Mesodermal cell (in vitro differentiated cells): ENCODE results near the gene ATP4A. TPM values are rescaled to one million over a fixed set of nuclear protein-coding genes. Genes with fewer than 3 reads are reported as not detected.
A peak's percentile ranks its signal among the peaks of the same experiment; 100 is the strongest.
"Not testable (repeated sequence)": the region's sequence is repeated elsewhere in the genome, so short reads cannot be mapped to it uniquely, and the experiment has no call there.

Experiments used
- H3K27ac ChIP-seq: 2 replicates; pipeline ENCODE4 v1.7.0; 2013; ENCODE audit warnings: mild to moderate bottlenecking, low read depth, low read length, moderate library complexity; ENCODE audit not compliant: severe bottlenecking
- H3K36me3 ChIP-seq: 2 replicates; pipeline ENCODE4 v1.7.1; 2013; ENCODE audit warnings: mild to moderate bottlenecking, low read length, moderate library complexity; ENCODE audit not compliant: control insufficient read depth, insufficient read depth
- H3K4me1 ChIP-seq: one replicate; pipeline ENCODE4 v1.7.1; 2013; ENCODE audit warnings: mild to moderate bottlenecking, low read length; ENCODE audit not compliant: insufficient read depth, control insufficient read depth, poor library complexity, severe bottlenecking
- H3K4me3 ChIP-seq: 2 replicates; pipeline ENCODE4 v1.7.0; 2013; ENCODE audit warnings: low read length, control low read depth, mild to moderate bottlenecking; ENCODE audit not compliant: insufficient read depth, poor library complexity, severe bottlenecking; ENCODE audit errors: extremely low read depth
- H3K9me3 ChIP-seq: 2 replicates; pipeline ENCODE4 v1.7.1; 2013; ENCODE audit warnings: mild to moderate bottlenecking, low read length, moderate library complexity; ENCODE audit not compliant: control insufficient read depth
- WGBS, 2 experiments: methylation state at CpG; one replicate each; pipeline ENCODE4 v1.1.5; 2013; ENCODE audit warnings: missing lambda C conversion rate in 2 of 2; ENCODE audit not compliant: insufficient coverage in 2 of 2; 5-methylcytosine and 5-hydroxymethylcytosine counted together
- polyA plus RNA-seq, 2 experiments: library from polyadenylated mRNA; stranded (reverse); fragments of 50-300 nt; gene quantifications; one replicate each; pipeline ENCODE4 v1.2.3, GENCODE V29; 2013

Gene ATP4A
- polyA plus RNA-seq (2013, experiment 1 of 2): not detected
- polyA plus RNA-seq (2013, experiment 2 of 2): not detected

GRCh38 chr19:35563207-35563829, at the start of gene ATP4A:
ATP4A (minus strand) TSS chr19:35563658; CDS start chr19:35563629, 29 bp downstream.
- 82 to 84% methylated on average over 4 to 5 of the region's 15 CpGs for WGBS, 2 experiments
- H3K9me3 ChIP-seq: no peaks in the 10 kb centered on the region
- no peaks in the 10 kb centered on the region for H3K4me1 ChIP-seq
- H3K4me3 ChIP-seq: no peak within 1 kb of the TSS
- H3K36me3 ChIP-seq: no peaks in the 10 kb centered on the region
- H3K27ac ChIP-seq: no peak within 1 kb of the TSS

DNA sequence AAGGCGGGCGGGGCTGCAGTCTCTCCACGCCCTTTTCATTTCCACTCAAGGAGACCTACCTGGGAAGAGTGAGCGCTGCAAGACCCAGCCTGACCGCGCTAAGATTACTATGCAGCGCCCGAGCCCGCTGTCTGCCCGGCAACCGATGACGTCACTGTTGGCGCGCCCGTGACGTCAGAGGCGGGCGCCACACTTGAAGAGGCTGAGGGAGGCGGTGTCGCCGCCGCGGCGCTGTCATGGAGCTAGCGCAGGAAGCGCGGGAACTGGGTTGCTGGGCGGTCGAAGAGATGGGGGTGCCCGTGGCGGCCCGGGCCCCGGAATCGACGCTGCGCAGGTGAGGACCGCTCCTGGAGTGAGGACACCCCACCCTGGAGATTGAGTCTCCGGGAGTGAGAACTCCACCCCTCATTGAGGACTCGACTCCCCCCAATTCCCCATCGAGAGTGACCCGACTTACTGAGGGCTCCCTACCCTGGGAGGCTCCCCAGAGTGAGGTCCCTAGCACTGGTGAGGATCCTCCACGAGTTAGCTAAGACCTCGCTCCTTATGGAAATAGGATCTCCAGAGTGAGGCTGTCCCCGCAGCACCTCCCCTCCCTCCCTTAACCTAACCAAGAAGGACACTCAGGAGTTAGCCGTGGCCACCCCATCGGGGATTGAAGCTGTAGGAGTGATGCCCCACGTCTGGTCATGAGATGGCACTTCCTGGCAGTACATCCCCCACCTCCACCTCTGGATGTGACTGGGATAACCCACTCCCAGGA, 49.3 kb upstream of the ATP4A start, which contains the start of gene HAUS5:
TSS of gene HAUS5 (plus strand) at position 177 of the 763 bp plus-strand sequence. CDS start at position 237, 60 bp downstream.
- H3K27ac ChIP-seq: no peak within 1 kb of the TSS
- H3K9me3 ChIP-seq: peaks cover 6% of the 10 kb centered on the region
- H3K36me3 ChIP-seq: peaks cover 16% of the 10 kb centered on the region
- peaks cover 4% of the 10 kb centered on the region for H3K4me1 ChIP-seq
- 0% methylated on average over 35 to 40 of the region's 47 CpGs for WGBS, 2 experiments
- H3K4me3 ChIP-seq: peak within 1 kb of the TSS; percentile 77

DNA sequence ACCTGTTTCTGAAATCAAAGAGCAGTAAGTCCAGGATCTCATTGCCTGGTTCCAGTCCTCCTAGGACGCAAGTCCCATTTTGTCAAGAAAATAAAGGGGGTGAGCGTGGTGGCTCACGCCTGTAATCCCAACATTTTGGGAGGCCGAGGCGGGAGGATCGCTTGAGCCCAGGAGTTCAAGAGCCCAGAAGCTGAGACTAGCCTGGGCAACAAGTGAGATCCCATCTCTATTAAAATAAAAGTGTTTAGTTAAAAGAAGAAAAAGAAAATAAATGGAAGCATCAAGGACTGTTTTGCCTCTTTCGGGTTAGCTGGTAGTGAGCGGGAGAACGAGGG, 48.7 kb upstream of the ATP4A start:
- no peak overlapping the region for H3K27ac ChIP-seq
- peaks cover 15% of the 10 kb centered on the region for H3K36me3 ChIP-seq
- H3K4me1 ChIP-seq: peaks cover 4% of the 10 kb centered on the region
- H3K4me3 ChIP-seq: peak overlapping the region; percentile 77
- H3K9me3 ChIP-seq: peaks cover 6% of the 10 kb centered on the region
- 53 to 56% methylated on average over 8 to 9 of the region's 9 CpGs for WGBS, 2 experiments

DNA sequence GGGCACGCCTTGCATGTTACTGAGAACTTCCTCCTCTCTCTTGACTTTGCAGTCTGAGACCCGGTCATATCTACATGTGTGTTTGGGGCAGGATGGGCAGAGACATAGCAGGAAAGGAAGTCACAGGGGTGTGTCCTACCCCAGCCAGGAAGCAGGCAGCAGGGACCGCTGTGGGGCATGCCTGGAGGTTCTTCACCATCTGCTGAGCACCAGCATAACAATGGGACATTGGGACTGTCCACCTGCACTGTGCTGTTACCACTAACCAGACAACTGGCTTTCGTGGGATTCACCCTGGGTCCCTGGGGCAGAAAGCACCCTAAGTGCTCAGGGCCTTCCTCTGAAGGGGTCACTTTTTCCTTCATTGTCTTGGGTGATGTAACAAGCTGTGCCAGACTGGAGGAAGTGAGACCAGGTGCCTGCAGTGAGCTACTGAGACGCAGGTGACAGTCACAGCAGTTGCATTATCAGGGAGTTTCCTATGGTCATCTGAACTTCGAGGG, 46.4 kb upstream of the ATP4A start:
- H3K27ac ChIP-seq: no peak overlapping the region
- WGBS, 2 experiments: 80 to 83% methylated on average over 5 to 6 of the region's 6 CpGs
- no peak overlapping the region for H3K4me3 ChIP-seq
- H3K9me3 ChIP-seq: peaks cover 13% of the 10 kb centered on the region
- H3K36me3 ChIP-seq: peaks cover 4% of the 10 kb centered on the region
- H3K4me1 ChIP-seq: peaks cover 4% of the 10 kb centered on the region

DNA sequence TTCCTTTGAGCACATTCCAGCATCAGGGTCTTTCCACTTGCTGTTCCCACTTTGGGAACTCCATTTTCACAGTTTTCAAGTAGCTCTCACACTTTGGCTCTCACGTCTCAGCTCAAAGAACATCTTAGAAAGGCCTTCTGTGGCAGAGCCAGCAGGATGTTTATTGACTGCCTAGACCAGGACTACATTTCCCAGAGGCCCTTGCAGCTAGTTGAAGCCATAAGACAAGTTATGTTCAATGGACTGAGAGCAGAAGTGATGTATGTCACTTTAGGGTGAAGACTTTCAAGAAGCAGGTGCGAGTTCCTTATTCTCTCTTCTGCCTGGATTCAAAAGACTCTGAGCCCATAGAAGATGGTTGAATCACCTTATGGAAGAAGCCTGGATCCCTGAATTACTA, 44.8 kb upstream of the ATP4A start:
- H3K36me3 ChIP-seq: no peaks in the 10 kb centered on the region
- 100% methylated on average over 1 of the region's 2 CpGs for WGBS, 2 experiments

GRCh38 chr19:35607661-35608060, 44.2 kb upstream of the ATP4A start:
- Histone ChIP-seq H3K9me3 (peaks cover 13% of the 10 kb centered on the region), H3K36me3 (no peaks in the 10 kb centered on the region), H3K4me1 (peaks cover 4% of the 10 kb centered on the region), H3K27ac (no peak overlapping the region), H3K4me3 (no peak overlapping the region)
- WGBS, 2 experiments: 68% methylated on average over 3 of the region's 3 CpGs; no CpG with 5 or more reads in 1 of the 2 experiments

More for the DNA sequence above, 44.8 kb upstream of the ATP4A start:
- Histone ChIP-seq H3K4me1 (peaks cover 4% of the 10 kb centered on the region), H3K9me3 (peaks cover 13% of the 10 kb centered on the region), H3K4me3 (no peak overlapping the region), H3K27ac (no peak overlapping the region)

GRCh38 chr19:35607170-35607569, 43.7 kb upstream of the ATP4A start:
- H3K9me3 ChIP-seq: peaks cover 13% of the 10 kb centered on the region
- 100% methylated on average over 3 of the region's 8 CpGs; no CpG with 5 or more reads in 1 of the 2 experiments for WGBS, 2 experiments
- not testable (repeated sequence) for H3K4me3 ChIP-seq, H3K4me1 ChIP-seq, H3K27ac ChIP-seq, H3K36me3 ChIP-seq

- H3K36me3 ChIP-seq, H3K27ac ChIP-seq, H3K4me3 ChIP-seq, H3K4me1 ChIP-seq: not testable (repeated sequence)
- WGBS, 2 experiments: 78% methylated on average over 4 of the region's 4 CpGs; no CpG with 5 or more reads in 1 of the 2 experiments
- peaks cover 13% of the 10 kb centered on the region for H3K9me3 ChIP-seq
These were observed 41.0 kb upstream of the ATP4A start for GRCh38 chr19:35604436-35604835.

GRCh38 chr19:35601971-35602370, 38.5 kb upstream of the ATP4A start:
- H3K4me3 ChIP-seq: no peak overlapping the region
- WGBS, 2 experiments: 70 to 92% methylated on average over 2 of the region's 3 CpGs
- no peaks in the 10 kb centered on the region for H3K36me3 ChIP-seq
- no peak overlapping the region for H3K27ac ChIP-seq
- no peaks in the 10 kb centered on the region for H3K4me1 ChIP-seq
- peaks cover 6% of the 10 kb centered on the region for H3K9me3 ChIP-seq

- no peaks in the 10 kb centered on the region for H3K4me1 ChIP-seq
- 75 to 92% methylated on average over 2 to 4 of the region's 4 CpGs for WGBS, 2 experiments
- H3K27ac ChIP-seq: no peak overlapping the region
- H3K36me3 ChIP-seq: no peaks in the 10 kb centered on the region
- no peak overlapping the region for H3K4me3 ChIP-seq
- H3K9me3 ChIP-seq: no peaks in the 10 kb centered on the region
These were observed 33.0 kb upstream of the ATP4A start for GRCh38 chr19:35596366-35596999.
